ENCODE data around the gene FGF11.
A peak's percentile ranks its signal among the peaks of the same experiment; 100 is the strongest.

The FGF11 gene

DNA sequence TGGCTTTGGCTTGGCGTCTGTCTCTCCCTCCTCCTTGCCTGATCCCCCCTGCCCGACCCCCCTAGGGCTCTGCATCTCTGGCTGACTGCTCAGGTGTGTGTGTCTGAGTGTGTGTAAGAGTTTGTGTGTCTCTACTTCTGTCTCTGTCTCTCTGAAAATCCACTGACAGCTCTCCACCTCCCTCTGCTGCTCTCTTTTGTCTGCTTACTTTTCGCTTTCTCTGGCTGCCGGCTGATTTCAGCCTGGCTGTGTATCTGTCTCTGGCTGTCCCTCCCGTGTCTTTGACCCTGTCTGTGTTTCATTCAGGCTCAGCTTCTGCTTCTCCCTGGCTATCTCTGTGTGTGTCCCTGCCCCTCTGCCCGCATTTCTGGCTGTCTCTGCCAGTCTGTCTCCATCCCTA is 23.0 kb upstream of the FGF11 start:
- no peaks in the 10 kb centered on the region for H3K9me3 Mint-ChIP-seq
- no peaks in the 10 kb centered on the region for H3K36me3 Mint-ChIP-seq (ENCODE audit: low read depth)
- H3K27ac Mint-ChIP-seq: no peak overlapping the region
- H3K4me3 Mint-ChIP-seq: no peak overlapping the region
- H3K4me1 Mint-ChIP-seq (ENCODE audit: low read depth): no peaks in the 10 kb centered on the region
- no peaks in the 10 kb centered on the region for H3K27me3 Mint-ChIP-seq (ENCODE audit: low read depth)

DNA sequence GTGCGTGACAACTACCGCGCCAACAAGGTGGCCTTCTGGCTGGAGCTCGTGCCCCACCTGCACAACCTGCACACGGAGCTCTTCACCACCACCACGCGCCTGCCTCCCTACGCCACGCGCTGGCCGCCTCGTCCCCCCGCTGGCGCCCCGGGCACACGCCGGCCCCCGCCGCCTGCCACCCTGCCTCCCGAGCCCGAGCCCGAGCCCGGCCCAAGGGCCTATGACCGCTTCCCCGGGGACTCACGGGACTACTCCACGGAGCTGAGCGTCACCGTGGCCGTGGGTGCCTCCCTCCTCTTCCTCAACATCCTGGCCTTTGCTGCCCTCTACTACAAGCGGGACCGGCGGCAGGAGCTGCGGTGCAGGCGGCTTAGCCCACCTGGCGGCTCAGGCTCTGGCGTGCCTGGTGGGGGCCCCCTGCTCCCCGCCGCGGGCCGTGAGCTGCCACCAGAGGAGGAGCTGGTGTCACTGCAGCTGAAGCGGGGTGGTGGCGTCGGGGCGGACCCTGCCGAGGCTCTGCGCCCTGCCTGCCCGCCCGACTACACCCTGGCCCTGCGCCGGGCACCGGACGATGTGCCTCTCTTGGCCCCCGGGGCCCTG is 22.2 kb upstream of the FGF11 start:
- no peak overlapping the region for H3K4me3 Mint-ChIP-seq
- no peaks in the 10 kb centered on the region for H3K36me3 Mint-ChIP-seq (ENCODE audit: low read depth)
- H3K27me3 Mint-ChIP-seq (ENCODE audit: low read depth): no peaks in the 10 kb centered on the region
- H3K27ac Mint-ChIP-seq: no peak overlapping the region
- H3K9me3 Mint-ChIP-seq: no peaks in the 10 kb centered on the region
- H3K4me1 Mint-ChIP-seq (ENCODE audit: low read depth): no peaks in the 10 kb centered on the region

DNA sequence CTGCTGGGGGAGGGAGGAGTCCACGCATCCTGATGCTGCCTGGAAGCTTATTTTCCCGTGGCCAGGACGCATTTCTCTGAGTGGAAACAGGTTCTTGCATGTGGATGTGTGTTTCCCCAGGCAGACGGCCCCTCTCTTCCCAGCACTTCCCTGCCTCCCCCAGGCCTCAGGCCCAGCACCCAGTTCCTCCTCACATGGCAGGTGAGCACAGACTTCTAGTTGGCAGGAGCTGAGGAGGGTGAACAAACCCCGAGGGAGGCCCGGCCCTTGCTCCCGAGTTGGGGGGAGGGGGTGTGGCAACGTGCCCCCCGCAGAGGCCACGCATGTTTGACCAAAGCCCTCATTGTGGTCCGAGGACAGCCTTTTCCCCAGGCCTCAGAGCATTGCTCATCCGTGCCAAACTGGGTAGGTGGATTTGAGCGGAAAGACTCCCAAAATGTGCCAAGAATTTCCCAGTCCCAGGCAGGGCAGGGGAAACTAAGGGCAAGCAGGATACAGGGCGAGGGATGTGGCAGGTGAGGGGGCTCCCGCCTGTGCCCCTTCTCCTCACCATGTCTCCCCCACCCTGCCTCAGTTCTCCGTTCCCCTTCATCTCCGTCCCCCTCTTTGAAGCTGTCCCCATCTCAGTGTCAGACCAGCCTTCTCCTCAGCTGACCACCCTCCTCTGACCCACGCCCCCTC is 20.7 kb upstream of the FGF11 start:
- H3K27ac Mint-ChIP-seq: no peak overlapping the region
- H3K4me3 Mint-ChIP-seq: no peak overlapping the region
- no peaks in the 10 kb centered on the region for H3K4me1 Mint-ChIP-seq (ENCODE audit: low read depth)
- H3K9me3 Mint-ChIP-seq: no peaks in the 10 kb centered on the region
- no peaks in the 10 kb centered on the region for H3K36me3 Mint-ChIP-seq (ENCODE audit: low read depth)
- H3K27me3 Mint-ChIP-seq (ENCODE audit: low read depth): no peaks in the 10 kb centered on the region

DNA sequence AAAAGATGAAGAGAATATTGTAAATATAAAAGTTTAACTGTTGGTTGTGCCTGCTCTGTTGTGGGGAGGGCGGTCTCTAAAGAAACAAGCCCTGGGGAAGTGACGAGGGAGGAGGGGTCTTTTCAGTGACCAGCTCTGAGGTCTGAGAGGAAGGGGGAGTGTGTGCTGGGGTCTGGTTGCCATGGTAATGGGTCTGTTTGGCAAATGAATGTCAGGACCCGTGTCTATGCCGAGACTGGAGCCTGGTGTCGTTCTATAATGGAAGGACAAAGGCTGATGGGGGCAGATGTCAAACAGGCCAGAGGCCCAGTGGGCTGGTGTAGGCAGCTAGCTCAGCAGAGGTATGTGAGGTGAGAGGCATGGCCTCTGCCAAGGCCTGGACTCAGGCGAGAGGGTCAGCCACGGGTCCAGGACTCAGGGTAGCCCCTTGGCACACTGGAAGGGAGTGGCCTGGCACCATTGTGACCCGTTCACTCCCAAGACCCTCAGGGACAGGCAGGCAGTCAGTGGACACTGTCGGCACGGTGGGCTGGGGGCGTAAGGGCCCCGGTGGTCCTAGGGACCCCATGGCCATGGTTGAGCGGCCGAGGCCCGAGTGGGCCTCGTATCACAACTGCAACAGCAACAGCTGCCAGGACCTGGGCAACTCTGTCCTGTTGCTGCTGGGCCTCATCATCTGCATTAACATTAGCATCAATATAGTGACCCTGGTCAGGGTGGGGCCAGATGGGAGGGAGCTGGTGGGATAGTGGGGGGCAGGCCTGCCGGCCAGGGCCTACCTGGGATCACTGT is 19.3 kb upstream of the FGF11 start, which contains the start of gene SPEM1:
SPEM1 (plus strand) TSS at position 506 of the 792 bp plus-strand sequence; CDS start at position 567, 61 bp downstream.
- Mint-ChIP-seq H3K4me1 (ENCODE audit: low read depth) (no peaks in the 10 kb centered on the region), H3K36me3 (ENCODE audit: low read depth) (no peaks in the 10 kb centered on the region), H3K4me3 (no peak within 1 kb of the TSS), H3K9me3 (no peaks in the 10 kb centered on the region), H3K27me3 (ENCODE audit: low read depth) (no peaks in the 10 kb centered on the region), H3K27ac (no peak within 1 kb of the TSS)

DNA sequence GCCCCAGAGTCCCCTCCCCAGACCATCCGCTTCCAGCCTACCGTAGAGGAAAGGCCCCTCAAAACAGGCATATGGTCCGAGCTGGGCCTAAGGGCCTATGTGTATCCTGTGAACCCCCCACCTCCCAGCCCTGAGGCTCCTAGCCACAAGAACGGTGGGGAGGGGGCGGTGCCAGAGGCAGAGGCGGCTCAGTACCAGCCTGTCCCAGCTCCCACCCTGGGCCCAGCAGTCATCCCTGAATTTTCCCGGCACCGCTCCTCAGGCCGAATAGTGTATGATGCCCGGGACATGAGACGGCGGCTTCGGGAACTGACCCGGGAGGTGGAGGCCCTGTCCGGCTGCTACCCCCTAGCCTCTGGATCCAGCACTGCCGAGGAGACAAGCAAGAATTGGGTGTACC is 18.1 kb upstream of the FGF11 start:
- Mint-ChIP-seq H3K27me3 (ENCODE audit: low read depth) (no peaks in the 10 kb centered on the region), H3K4me1 (ENCODE audit: low read depth) (no peaks in the 10 kb centered on the region), H3K9me3 (no peaks in the 10 kb centered on the region), H3K36me3 (ENCODE audit: low read depth) (no peaks in the 10 kb centered on the region), H3K27ac (no peak overlapping the region), H3K4me3 (no peak overlapping the region)

DNA sequence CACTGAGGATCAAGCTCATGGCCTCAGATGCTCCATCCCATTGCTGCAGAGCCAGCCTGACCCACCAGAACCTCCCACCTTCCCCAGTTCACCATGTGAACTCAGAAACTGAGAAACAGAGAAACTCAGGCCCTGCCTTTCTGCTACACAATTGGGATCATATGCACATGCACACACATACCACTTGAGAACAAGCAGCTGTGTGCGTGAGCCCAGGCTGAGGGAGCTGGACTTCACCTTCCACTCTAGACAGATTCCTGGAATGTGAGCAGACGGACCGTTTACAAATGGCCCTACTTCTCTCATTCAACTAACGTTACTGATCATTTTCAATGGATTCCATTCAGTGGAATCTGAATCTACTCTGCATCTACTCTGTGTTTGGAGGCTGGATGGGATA is 15.6 kb upstream of the FGF11 start:
- Mint-ChIP-seq H3K4me3 (no peak overlapping the region), H3K36me3 (ENCODE audit: low read depth) (no peaks in the 10 kb centered on the region), H3K4me1 (ENCODE audit: low read depth) (no peaks in the 10 kb centered on the region), H3K9me3 (no peaks in the 10 kb centered on the region), H3K27ac (no peak overlapping the region), H3K27me3 (ENCODE audit: low read depth) (no peaks in the 10 kb centered on the region)

DNA sequence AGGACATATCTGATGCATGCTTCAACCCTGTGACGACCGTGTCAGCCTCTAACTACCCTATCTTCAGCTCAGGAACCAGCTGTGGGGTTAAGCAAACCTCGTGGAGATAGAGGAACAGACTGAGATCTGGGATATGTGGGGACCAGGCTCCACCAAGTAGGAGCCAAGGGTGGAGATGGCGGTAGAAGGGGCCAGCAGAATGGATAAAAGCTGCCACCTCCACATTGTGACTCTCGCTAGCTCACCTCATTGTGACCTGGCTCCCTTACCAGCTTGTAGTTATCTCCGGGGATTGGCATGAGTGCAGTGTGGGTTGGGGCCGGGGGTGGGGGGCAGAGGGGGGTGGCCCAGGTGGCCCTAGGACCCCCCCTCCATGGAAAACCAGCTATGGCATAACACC is 14.0 kb upstream of the FGF11 start, which contains the start of gene SPEM2:
SPEM2 (plus strand) TSS at position 301 of the 400 bp plus-strand sequence; CDS start at position 374, 73 bp downstream.
- H3K27ac Mint-ChIP-seq: no peak within 1 kb of the TSS
- H3K9me3 Mint-ChIP-seq: no peaks in the 10 kb centered on the region
- H3K4me3 Mint-ChIP-seq: no peak within 1 kb of the TSS
- H3K27me3 Mint-ChIP-seq (ENCODE audit: low read depth): no peaks in the 10 kb centered on the region
- H3K36me3 Mint-ChIP-seq (ENCODE audit: low read depth): no peaks in the 10 kb centered on the region
- no peaks in the 10 kb centered on the region for H3K4me1 Mint-ChIP-seq (ENCODE audit: low read depth)

DNA sequence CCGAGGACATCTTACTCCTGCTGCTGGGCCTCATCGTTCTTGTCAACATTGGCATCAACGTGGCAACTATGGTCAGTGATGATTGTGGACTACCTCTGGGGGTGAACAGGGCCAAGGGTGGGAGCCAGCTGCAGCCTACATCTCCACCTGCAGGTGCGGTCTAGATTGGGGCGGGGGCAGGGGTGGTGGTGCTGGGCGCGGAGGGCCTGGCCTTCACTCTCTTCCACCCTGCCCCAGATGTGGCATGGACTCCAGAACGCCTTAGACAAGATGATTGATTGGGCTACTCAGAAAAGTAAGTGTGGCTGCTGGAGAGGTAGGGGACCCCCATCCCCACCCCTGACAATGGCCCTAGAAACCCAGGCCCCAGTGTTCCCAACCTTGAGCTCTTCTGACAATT is 13.6 kb upstream of the FGF11 start:
- H3K4me1 Mint-ChIP-seq (ENCODE audit: low read depth): no peaks in the 10 kb centered on the region
- no peak overlapping the region for H3K27ac Mint-ChIP-seq
- H3K36me3 Mint-ChIP-seq (ENCODE audit: low read depth): no peaks in the 10 kb centered on the region
- no peaks in the 10 kb centered on the region for H3K9me3 Mint-ChIP-seq
- no peaks in the 10 kb centered on the region for H3K27me3 Mint-ChIP-seq (ENCODE audit: low read depth)
- H3K4me3 Mint-ChIP-seq: no peak overlapping the region

DNA sequence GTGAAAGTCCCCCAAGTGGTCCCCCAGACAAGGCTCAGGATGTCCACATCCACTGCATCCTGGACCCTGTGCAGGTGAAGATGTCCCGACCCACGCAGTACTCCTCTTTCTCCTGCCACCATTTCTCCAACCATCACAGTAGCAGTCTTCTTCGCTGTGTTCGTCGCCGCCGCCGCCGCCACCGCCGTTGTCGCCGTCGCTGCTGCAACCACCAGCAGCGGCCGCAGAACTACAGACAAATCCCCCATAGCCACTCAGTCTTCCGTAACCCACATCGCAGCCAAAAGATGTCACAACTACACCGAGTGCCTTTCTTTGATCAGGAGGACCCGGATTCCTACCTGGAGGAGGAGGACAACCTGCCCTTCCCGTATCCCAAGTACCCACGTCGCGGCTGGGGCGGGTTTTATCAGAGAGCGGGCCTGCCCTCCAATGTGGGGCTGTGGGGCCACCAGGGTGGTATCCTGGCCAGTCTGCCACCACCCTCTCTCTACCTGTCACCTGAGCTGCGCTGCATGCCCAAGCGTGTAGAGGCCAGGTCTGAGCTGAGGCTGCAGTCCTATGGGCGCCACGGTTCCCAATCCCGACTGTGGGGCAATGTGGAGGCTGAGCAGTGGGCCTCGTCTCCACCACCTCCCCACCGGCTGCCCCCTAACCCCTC is 13.0 kb upstream of the FGF11 start:
- no peaks in the 10 kb centered on the region for H3K4me1 Mint-ChIP-seq (ENCODE audit: low read depth)
- no peaks in the 10 kb centered on the region for H3K36me3 Mint-ChIP-seq (ENCODE audit: low read depth)
- H3K27me3 Mint-ChIP-seq (ENCODE audit: low read depth): no peaks in the 10 kb centered on the region
- H3K9me3 Mint-ChIP-seq: no peaks in the 10 kb centered on the region
- no peak overlapping the region for H3K4me3 Mint-ChIP-seq
- H3K27ac Mint-ChIP-seq: no peak overlapping the region

DNA sequence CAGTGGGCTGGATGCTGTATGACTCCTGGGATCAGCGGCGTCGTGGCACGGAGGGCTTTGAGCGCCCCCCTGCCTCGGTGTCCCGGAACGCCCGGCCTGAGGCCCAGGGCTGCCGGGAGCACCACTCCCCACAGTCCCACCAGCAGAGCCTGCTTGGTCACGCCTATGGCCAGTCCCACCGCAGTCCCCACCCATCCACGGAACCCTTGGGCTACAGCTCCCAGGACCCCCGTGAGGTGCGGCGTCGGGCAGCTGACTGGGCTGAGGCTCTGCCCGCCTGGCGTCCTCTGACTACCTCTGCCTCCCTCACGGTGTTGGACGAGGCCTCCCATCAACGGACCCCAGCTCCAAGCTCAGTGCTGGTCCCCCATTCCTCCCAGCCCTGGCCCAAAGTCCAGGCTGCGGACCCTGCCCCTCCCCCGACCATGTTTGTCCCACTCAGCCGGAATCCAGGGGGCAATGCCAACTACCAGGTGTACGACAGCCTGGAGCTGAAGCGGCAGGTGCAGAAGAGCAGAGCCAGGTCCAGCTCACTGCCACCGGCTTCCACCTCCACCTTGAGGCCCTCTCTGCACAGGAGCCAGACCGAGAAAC is 12.3 kb upstream of the FGF11 start:
- Mint-ChIP-seq H3K27ac (no peak overlapping the region), H3K4me1 (ENCODE audit: low read depth) (no peaks in the 10 kb centered on the region), H3K27me3 (ENCODE audit: low read depth) (no peaks in the 10 kb centered on the region), H3K9me3 (no peaks in the 10 kb centered on the region), H3K36me3 (ENCODE audit: low read depth) (no peaks in the 10 kb centered on the region), H3K4me3 (no peak overlapping the region)

DNA sequence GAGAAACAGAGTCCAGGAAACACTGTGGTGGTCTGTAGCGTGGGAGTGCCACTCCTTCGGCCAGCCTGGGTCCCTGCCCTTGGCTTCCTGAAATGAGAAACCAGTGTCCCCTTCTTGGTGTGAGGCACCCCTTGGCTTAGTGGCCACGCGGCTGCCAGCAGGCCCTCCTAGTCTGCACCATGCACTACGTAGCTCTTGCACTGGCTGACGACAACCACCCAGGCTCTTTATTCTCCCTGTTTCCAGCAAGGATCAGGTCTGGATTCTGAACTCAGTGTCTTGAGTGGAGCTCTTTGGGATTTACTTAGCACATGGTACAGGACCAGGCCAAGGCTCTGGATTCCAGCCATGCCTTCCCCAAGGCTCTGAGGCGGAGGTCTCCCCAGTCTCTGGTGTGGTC is 11.8 kb upstream of the FGF11 start:
- Mint-ChIP-seq H3K27me3 (ENCODE audit: low read depth) (no peaks in the 10 kb centered on the region), H3K4me1 (ENCODE audit: low read depth) (no peaks in the 10 kb centered on the region), H3K9me3 (no peaks in the 10 kb centered on the region), H3K4me3 (no peak overlapping the region), H3K27ac (no peak overlapping the region), H3K36me3 (ENCODE audit: low read depth) (no peaks in the 10 kb centered on the region)

DNA sequence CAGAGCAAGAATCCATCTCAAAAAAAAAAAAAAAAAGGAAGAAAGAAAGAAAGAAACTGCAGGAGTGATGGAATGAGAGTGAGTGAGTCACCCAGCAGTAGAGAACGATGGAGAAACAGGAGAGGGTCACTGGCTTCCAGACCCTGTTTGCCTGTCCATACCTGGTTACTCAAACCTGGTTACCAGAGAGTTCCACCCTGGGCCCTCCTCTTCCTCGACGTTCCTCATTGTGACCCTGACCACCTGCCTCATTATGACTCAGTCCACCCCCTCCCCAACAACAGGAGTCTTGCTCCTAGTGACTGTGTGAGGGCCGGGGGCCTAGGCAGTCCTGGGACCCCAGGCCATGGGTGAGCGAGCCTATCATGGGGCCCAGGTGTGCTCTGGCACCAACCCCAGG is 10.8 kb upstream of the FGF11 start, which contains the start of gene SPEM3:
SPEM3 (plus strand) TSS at position 301 of the 400 bp plus-strand sequence; CDS start at position 347, 46 bp downstream.
- H3K27ac Mint-ChIP-seq: no peak within 1 kb of the TSS
- H3K9me3 Mint-ChIP-seq: no peaks in the 10 kb centered on the region
- no peaks in the 10 kb centered on the region for H3K4me1 Mint-ChIP-seq (ENCODE audit: low read depth)
- no peak within 1 kb of the TSS for H3K4me3 Mint-ChIP-seq
- no peaks in the 10 kb centered on the region for H3K36me3 Mint-ChIP-seq (ENCODE audit: low read depth)
- H3K27me3 Mint-ChIP-seq (ENCODE audit: low read depth): no peaks in the 10 kb centered on the region

DNA sequence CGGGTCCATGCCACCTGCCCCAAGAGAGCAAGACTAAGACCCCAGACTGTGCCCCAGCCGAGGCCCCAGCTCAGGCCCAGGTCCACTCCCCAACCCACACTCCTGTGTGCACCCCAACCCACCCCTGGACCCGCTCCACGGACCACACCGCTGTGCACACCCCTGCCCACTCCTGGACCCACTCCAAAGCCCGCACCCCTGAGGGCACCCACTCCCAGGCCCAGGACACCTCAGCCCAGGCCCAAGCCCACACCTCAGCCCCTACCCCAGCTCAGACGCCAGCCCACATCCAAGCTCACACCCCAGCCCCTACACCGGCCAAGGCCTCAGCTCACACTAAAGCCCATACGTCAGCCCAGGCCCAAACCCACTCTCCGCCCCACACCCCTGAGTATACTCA is 9.6 kb upstream of the FGF11 start:
- Mint-ChIP-seq H3K36me3 (ENCODE audit: low read depth) (no peaks in the 10 kb centered on the region), H3K4me3 (no peak overlapping the region), H3K27me3 (ENCODE audit: low read depth) (no peaks in the 10 kb centered on the region), H3K27ac (no peak overlapping the region), H3K4me1 (ENCODE audit: low read depth) (no peaks in the 10 kb centered on the region), H3K9me3 (no peaks in the 10 kb centered on the region)

DNA sequence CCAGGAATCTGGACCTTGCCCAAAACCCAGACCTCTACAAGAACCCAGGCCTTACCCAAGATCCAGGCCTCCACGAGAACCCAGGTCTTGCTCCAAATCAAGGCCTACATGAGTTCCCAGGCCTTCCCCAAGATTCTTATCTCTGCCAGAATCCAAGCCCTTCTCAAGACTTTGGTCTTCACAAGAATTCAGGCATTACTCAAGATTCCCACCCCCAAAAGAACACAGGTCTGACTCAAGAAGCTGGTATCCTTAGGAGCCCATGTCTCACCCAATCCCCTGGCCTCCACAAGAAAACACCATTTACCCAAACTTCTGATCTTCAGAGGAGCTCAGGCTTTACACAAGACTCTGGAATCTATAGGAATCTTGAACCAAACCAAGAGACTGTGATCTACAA is 8.1 kb upstream of the FGF11 start:
- H3K36me3 Mint-ChIP-seq (ENCODE audit: low read depth): no peaks in the 10 kb centered on the region
- no peaks in the 10 kb centered on the region for H3K9me3 Mint-ChIP-seq
- H3K27me3 Mint-ChIP-seq (ENCODE audit: low read depth): no peaks in the 10 kb centered on the region
- peaks cover 10% of the 10 kb centered on the region for H3K4me1 Mint-ChIP-seq (ENCODE audit: low read depth)
- H3K27ac Mint-ChIP-seq: peak overlapping the region; percentile 50
- H3K4me3 Mint-ChIP-seq: no peak overlapping the region

Data from T-helper 1 cell treated with Interleukin-12 subunit alpha and Interleukin-12 subunit beta and Interleukin-4 antibody, amounts not matched to agents 30 μg/mL and 1 μg/mL, for 36 hours (primary cell).